IPS DF 6.9 (cell line): ENCODE results near the gene GUCY1A1.

Experiments used
- DNase-seq: peaks from one replicate; pipeline ENCODE4 v3.0.0-alpha.2; 2013; ENCODE audit warnings: low read depth, low spot score
- H3K27ac ChIP-seq: one replicate; pipeline ENCODE4 v1.5.1; 2013; ENCODE audit warnings: low read length, control low read depth
- H3K27me3 ChIP-seq: 2 replicates; pipeline ENCODE4 v1.6.1; 2013; ENCODE audit warnings: mild to moderate bottlenecking, low read length; ENCODE audit not compliant: control insufficient read depth, insufficient read depth
- H3K36me3 ChIP-seq: 2 replicates; pipeline ENCODE4 v1.6.1; 2013; ENCODE audit warnings: low read length; ENCODE audit not compliant: control insufficient read depth, insufficient read depth
- H3K4me1 ChIP-seq: 2 replicates; pipeline ENCODE4 v1.6.1; 2013; ENCODE audit warnings: low read length; ENCODE audit not compliant: control insufficient read depth, insufficient read depth
- H3K4me3 ChIP-seq: 2 replicates; pipeline ENCODE4 v1.5.1; 2013; ENCODE audit warnings: mild to moderate bottlenecking, low read length
- H3K9me3 ChIP-seq: 2 replicates; pipeline ENCODE4 v1.6.1; 2013; ENCODE audit warnings: low read length, inconsistent platforms; ENCODE audit not compliant: control insufficient read depth, insufficient read depth
- WGBS: extraction: QIAGEN DNeasy Blood & Tissue Kit; methylation state at CpG from one replicate; pipeline ENCODE4 v1.1.7; 2013; ENCODE audit warnings: mixed read lengths, missing lambda C conversion rate; ENCODE audit not compliant: insufficient read length, insufficient coverage; 5-methylcytosine and 5-hydroxymethylcytosine counted together

The GUCY1A1 gene

GRCh38 chr4:155708782-155709181 is 42.1 kb downstream of the GUCY1A1 start:
- no peaks in the 10 kb centered on the region for H3K4me1 ChIP-seq
- no peak for DNase-seq
- H3K36me3 ChIP-seq = no peaks in the 10 kb centered on the region
- H3K4me3 ChIP-seq = no peak overlapping the region
- no peaks in the 10 kb centered on the region for H3K9me3 ChIP-seq
- WGBS = no CpG with 5 or more reads among the region's 1 CpG
- H3K27ac ChIP-seq = no peak overlapping the region
- no peaks in the 10 kb centered on the region for H3K27me3 ChIP-seq

- no CpG with 5 or more reads among the region's 4 CpGs for WGBS
- H3K4me3 ChIP-seq = no peak overlapping the region
- no peak for DNase-seq
- no peaks in the 10 kb centered on the region for H3K27me3 ChIP-seq
- H3K36me3 ChIP-seq = no peaks in the 10 kb centered on the region
- H3K27ac ChIP-seq = no peak overlapping the region
- H3K4me1 ChIP-seq = no peaks in the 10 kb centered on the region
- no peaks in the 10 kb centered on the region for H3K9me3 ChIP-seq
Measured at GRCh38 chr4:155709918-155710317, 43.3 kb downstream of the GUCY1A1 start.

- WGBS = no CpG with 5 or more reads among the region's 1 CpG
- Histone ChIP-seq H3K27ac (no peak overlapping the region), H3K4me1 (no peaks in the 10 kb centered on the region), H3K4me3 (no peak overlapping the region), H3K27me3 (no peaks in the 10 kb centered on the region), H3K9me3 (no peaks in the 10 kb centered on the region), H3K36me3 (no peaks in the 10 kb centered on the region)
- no peak for DNase-seq
Measured at GRCh38 chr4:155711556-155711955, 44.9 kb downstream of the GUCY1A1 start.

GRCh38 chr4:155712846-155713245 is 46.2 kb downstream of the GUCY1A1 start:
- H3K27ac ChIP-seq = no peak overlapping the region
- H3K4me1 ChIP-seq = no peaks in the 10 kb centered on the region
- no peak overlapping the region for H3K4me3 ChIP-seq
- H3K27me3 ChIP-seq = no peaks in the 10 kb centered on the region
- DNase-seq = no peak
- no peaks in the 10 kb centered on the region for H3K9me3 ChIP-seq
- no CpG with 5 or more reads among the region's 3 CpGs for WGBS
- H3K36me3 ChIP-seq = no peaks in the 10 kb centered on the region

- no CpG with 5 or more reads among the region's 1 CpG for WGBS
Measured at GRCh38 chr4:155713911-155714310, 47.3 kb downstream of the GUCY1A1 start.

GRCh38 chr4:155722336-155722735 is 55.7 kb downstream of the GUCY1A1 start:
- Histone ChIP-seq H3K9me3 (no peaks in the 10 kb centered on the region), H3K4me1 (no peaks in the 10 kb centered on the region), H3K27ac (no peak overlapping the region), H3K4me3 (no peak overlapping the region), H3K36me3 (no peaks in the 10 kb centered on the region), H3K27me3 (no peaks in the 10 kb centered on the region)
- no peak for DNase-seq
- no CpG with 5 or more reads among the region's 1 CpG for WGBS

More at GRCh38 chr4:155713911-155714310, 47.3 kb downstream of the GUCY1A1 start:
- DNase-seq = no peak
- H3K27me3 ChIP-seq = no peaks in the 10 kb centered on the region
- H3K36me3 ChIP-seq = no peaks in the 10 kb centered on the region
- no peaks in the 10 kb centered on the region for H3K4me1 ChIP-seq
- H3K27ac ChIP-seq = no peak overlapping the region
- H3K9me3 ChIP-seq = no peaks in the 10 kb centered on the region
- H3K4me3 ChIP-seq = no peak overlapping the region

- Histone ChIP-seq H3K4me3 (no peak overlapping the region), H3K4me1 (no peaks in the 10 kb centered on the region), H3K36me3 (no peaks in the 10 kb centered on the region), H3K27ac (no peak overlapping the region), H3K9me3 (no peaks in the 10 kb centered on the region), H3K27me3 (no peaks in the 10 kb centered on the region)
- no CpG with 5 or more reads among the region's 7 CpGs for WGBS
- DNase-seq = no peak
Measured at GRCh38 chr4:155722816-155723499, 56.3 kb downstream of the GUCY1A1 start.

GRCh38 chr4:155724731-155725130 is 58.1 kb downstream of the GUCY1A1 start:
- Histone ChIP-seq H3K9me3 (no peaks in the 10 kb centered on the region), H3K4me1 (no peaks in the 10 kb centered on the region), H3K27me3 (no peaks in the 10 kb centered on the region), H3K27ac (no peak overlapping the region), H3K4me3 (no peak overlapping the region), H3K36me3 (no peaks in the 10 kb centered on the region)
- WGBS = 100% methylated on average over 1 of the region's 3 CpGs
- DNase-seq = no peak

GRCh38 chr4:155734065-155734464 is 67.4 kb downstream of the GUCY1A1 start:
- no peaks in the 10 kb centered on the region for H3K9me3 ChIP-seq
- no peaks in the 10 kb centered on the region for H3K36me3 ChIP-seq
- WGBS = no CpG with 5 or more reads among the region's 3 CpGs
- no peaks in the 10 kb centered on the region for H3K27me3 ChIP-seq
- H3K4me3 ChIP-seq = no peak overlapping the region
- DNase-seq = no peak
- no peak overlapping the region for H3K27ac ChIP-seq
- H3K4me1 ChIP-seq = no peaks in the 10 kb centered on the region

- WGBS = no CpG with 5 or more reads among the region's 1 CpG
- Histone ChIP-seq H3K4me3 (no peak overlapping the region), H3K4me1 (no peaks in the 10 kb centered on the region), H3K9me3 (no peaks in the 10 kb centered on the region), H3K27me3 (no peaks in the 10 kb centered on the region), H3K27ac (no peak overlapping the region), H3K36me3 (no peaks in the 10 kb centered on the region)
- no peak for DNase-seq
Measured at GRCh38 chr4:155734951-155735350, 68.3 kb downstream of the GUCY1A1 start.

GRCh38 chr4:155735496-155735895 is 68.8 kb downstream of the GUCY1A1 start:
- no peaks in the 10 kb centered on the region for H3K27me3 ChIP-seq
- H3K27ac ChIP-seq = no peak overlapping the region
- no peak overlapping the region for H3K4me3 ChIP-seq
- H3K9me3 ChIP-seq = no peaks in the 10 kb centered on the region
- DNase-seq = no peak
- H3K4me1 ChIP-seq = no peaks in the 10 kb centered on the region
- no peaks in the 10 kb centered on the region for H3K36me3 ChIP-seq
